GM06990 (cell line): ENCODE measurements around the gene SOWAHC.
"Not testable (repeated sequence)": the region's sequence is repeated elsewhere in the genome, so short reads cannot be mapped to it uniquely, and the experiment has no call there.

Experiments used
- DNase-seq: peaks from one replicate; pipeline ENCODE4 v3.0.0-alpha.2; 2011; ENCODE audit not compliant: insufficient read length; ENCODE audit errors: extremely low read depth
- H3K27me3 ChIP-seq: replicated peaks from 2 replicates; pipeline ENCODE4 v1.6.0; 2011; ENCODE audit warnings: low read length; ENCODE audit not compliant: control insufficient read depth, insufficient read depth
- H3K36me3 ChIP-seq: 2 replicates; pipeline ENCODE4 v1.5.1; 2011; ENCODE audit warnings: low read length; ENCODE audit not compliant: control insufficient read depth, insufficient read depth
- H3K4me3 ChIP-seq: replicated peaks from 2 replicates; pipeline ENCODE4 v1.5.1; 2011; ENCODE audit warnings: low read depth, mild to moderate bottlenecking, control low read depth, low read length
- CTCF ChIP-seq: IDR thresholded peaks from 2 replicates; pipeline ENCODE4 v1.5.1; 2011; ENCODE audit warnings: low read length, control low read depth, mild to moderate bottlenecking, inconsistent platforms; ENCODE audit not compliant: insufficient read depth, poor library complexity, severe bottlenecking

The SOWAHC gene

GRCh38 chr2:109613922-109614714, at the start of gene SOWAHC, which contains the start of gene SEPTIN10:
SOWAHC (plus strand) TSS chr2:109614364; CDS start chr2:109614490, 126 bp downstream.
SEPTIN10 (minus strand) TSS chr2:109613966; CDS start chr2:109613827, 139 bp downstream.
- TF ChIP-seq CTCF: no peak
- no peaks in the 10 kb centered on the region for H3K36me3 ChIP-seq
- H3K27me3 ChIP-seq: no peaks in the 10 kb centered on the region
- no peak within 1 kb of the TSS for H3K4me3 ChIP-seq
- DNase-seq: peak; percentile 89

- no peaks in the 10 kb centered on the region for H3K36me3 ChIP-seq
- TF ChIP-seq CTCF: no peak
- no peaks in the 10 kb centered on the region for H3K27me3 ChIP-seq
- no peak for DNase-seq
- no peak overlapping the region for H3K4me3 ChIP-seq
Observed at GRCh38 chr2:109575373-109575772, 38.8 kb upstream of the SOWAHC start.

GRCh38 chr2:109577630-109578029, 36.5 kb upstream of the SOWAHC start:
- H3K36me3 ChIP-seq, H3K4me3 ChIP-seq, H3K27me3 ChIP-seq, DNase-seq: not testable (repeated sequence)

- H3K4me3 ChIP-seq: no peak overlapping the region
- no peaks in the 10 kb centered on the region for H3K36me3 ChIP-seq
- no peaks in the 10 kb centered on the region for H3K27me3 ChIP-seq
- no peak for DNase-seq
- TF ChIP-seq CTCF: no peak
Observed at GRCh38 chr2:109582928-109583895, 31.0 kb upstream of the SOWAHC start.

GRCh38 chr2:109586687-109587086, 27.5 kb upstream of the SOWAHC start:
- Histone ChIP-seq H3K36me3 (no peaks in the 10 kb centered on the region), H3K4me3 (no peak overlapping the region), H3K27me3 (no peaks in the 10 kb centered on the region)
- no peak for TF ChIP-seq CTCF
- DNase-seq: no peak

GRCh38 chr2:109591206-109591605, 23.0 kb upstream of the SOWAHC start:
- DNase-seq: no peak
- no peak for TF ChIP-seq CTCF
- Histone ChIP-seq H3K4me3 (no peak overlapping the region), H3K36me3 (no peaks in the 10 kb centered on the region), H3K27me3 (no peaks in the 10 kb centered on the region)
